D721Med (cell line): Measurements from ENCODE around the gene GAR1.
"Not testable (repeated sequence)": the region's sequence is repeated elsewhere in the genome, so short reads cannot be mapped to it uniquely, and the experiment has no call there.

Source experiments
- DNase-seq: peaks from one replicate; pipeline ENCODE4 v3.0.0; 2011; ENCODE audit warnings: low spot score; ENCODE audit not compliant: insufficient read length
- FAIRE-seq: peaks from 2 replicates; lab custom pipeline; 2011; peaks lifted over from hg19 to GRCh38; lab: Jason Lieb, UNC
- TF ChIP-seq, protein P1 (sequence below): IDR thresholded peaks from 2 replicates; pipeline ENCODE4 v1.5.1; 2012; ENCODE audit warnings: mild to moderate bottlenecking, control low read depth; ENCODE audit not compliant: insufficient read depth; ENCODE audit errors: missing control alignments

Gene GAR1

GRCh38 chr4:109836985-109837384 is 21.4 kb downstream of the GAR1 start:
- TF ChIP-seq, protein P1, sequence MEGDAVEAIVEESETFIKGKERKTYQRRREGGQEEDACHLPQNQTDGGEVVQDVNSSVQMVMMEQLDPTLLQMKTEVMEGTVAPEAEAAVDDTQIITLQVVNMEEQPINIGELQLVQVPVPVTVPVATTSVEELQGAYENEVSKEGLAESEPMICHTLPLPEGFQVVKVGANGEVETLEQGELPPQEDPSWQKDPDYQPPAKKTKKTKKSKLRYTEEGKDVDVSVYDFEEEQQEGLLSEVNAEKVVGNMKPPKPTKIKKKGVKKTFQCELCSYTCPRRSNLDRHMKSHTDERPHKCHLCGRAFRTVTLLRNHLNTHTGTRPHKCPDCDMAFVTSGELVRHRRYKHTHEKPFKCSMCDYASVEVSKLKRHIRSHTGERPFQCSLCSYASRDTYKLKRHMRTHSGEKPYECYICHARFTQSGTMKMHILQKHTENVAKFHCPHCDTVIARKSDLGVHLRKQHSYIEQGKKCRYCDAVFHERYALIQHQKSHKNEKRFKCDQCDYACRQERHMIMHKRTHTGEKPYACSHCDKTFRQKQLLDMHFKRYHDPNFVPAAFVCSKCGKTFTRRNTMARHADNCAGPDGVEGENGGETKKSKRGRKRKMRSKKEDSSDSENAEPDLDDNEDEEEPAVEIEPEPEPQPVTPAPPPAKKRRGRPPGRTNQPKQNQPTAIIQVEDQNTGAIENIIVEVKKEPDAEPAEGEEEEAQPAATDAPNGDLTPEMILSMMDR, result no peak
- DNase-seq (no peak), FAIRE-seq (no peak)

DNA sequence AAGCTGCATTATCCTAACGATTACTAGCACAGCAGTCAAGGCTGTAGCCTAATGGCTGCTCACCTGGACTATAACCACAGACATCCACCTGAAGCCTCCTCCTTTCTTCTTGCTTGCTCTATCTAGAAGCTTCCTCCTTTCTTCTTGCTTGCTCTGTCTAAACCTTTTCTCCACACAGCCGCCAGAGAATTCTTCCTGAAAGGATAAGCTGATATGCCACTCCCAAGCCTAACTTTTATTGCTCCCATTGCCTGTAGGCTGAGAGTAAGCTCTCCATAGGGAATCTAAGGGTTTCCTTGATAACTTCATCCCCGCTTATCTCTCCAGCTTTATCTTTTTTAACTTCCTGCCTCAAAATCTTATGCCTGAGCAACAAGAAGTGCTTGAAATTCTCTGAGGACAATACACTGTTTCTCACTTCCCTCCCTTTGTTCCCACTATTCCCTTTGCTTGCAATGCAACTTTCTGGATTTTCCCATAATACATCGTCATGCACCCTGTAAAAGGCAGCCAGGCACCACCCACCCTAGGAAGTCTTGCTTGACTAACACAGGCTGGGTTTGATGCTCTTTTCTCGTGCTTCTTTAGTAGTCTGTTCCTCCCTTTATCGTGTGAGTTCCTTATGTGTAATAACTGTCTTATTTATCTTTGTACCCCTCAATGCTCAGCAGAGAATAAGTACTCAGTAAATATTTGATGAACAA is 31.0 kb downstream of the GAR1 start:
- TF ChIP-seq, protein P1, result no peak
- DNase-seq (no peak), FAIRE-seq (no peak)

DNA sequence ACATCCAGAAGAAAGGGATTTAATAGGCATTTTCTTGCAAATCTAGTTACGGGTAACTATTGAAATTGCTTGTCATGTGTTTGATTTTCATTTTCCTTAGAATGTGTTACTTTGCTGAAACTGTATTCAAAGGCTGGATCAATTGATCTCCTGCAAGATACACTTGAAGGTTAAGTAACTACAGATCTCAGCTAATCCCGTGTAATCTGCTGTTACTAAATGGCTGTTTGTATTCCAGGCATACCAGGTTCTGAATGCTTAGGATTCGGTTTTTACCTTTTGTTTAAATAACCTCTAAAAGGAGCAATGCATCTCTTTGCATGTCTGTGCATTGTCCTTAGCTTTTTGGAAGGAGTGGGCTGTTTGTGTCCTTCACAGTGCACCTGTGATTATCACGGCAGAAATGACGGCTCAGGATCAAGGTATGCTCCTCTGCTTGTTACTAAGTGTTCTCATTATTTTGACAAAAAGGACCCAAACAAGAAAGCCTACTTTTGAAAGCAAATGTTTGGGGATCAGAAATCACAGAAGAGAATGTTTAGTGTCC is 32.4 kb downstream of the GAR1 start, which contains the start of gene LRIT3:
Gene LRIT3, plus strand, starts transcription at position 212 of the 547 bp plus-strand sequence. Its CDS starts 95 bp downstream, at position 307.
- DNase-seq, result no peak
- TF ChIP-seq, protein P1, result no peak
- FAIRE-seq, result peak; percentile 95

DNA sequence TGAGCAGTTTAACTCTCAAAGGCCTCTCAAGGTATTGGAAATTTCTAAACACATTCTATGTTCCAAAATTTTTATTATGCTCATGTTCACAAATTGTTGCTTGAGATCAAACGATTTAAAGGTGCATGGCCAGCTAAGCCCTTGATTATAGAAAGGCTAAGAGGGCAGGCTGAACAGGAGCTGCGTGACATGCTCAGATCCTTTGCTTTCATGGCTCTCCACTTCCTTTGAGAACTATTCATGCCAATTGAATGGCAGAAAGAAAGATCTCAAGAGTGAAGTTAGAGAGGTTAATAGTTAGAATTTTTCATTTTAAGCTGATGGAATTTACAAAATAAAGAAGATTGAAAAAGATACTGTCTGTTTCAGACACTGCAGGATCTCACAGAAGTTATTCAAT is 32.9 kb downstream of the GAR1 start:
- TF ChIP-seq, protein P1, result no peak
- DNase-seq (no peak), FAIRE-seq (peak; percentile 60)

DNA sequence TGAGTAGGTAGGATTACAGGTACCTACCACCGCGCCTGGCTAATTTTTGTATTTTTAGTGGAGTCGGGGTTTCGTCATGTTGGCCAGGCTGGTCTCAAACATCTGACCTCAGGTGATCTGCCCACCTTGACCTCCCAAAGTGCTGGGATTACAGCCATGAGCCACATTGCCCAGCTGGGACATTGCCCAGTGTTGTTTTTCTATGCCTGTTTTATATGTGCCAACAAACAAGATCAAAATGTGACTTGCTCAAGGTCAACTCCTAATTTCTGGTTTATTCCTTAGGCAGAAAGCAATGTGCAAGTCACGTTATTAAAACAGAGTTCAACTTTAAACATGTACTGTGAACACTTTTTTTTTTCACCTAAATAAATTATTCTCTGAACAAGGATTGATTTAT is 35.0 kb downstream of the GAR1 start:
- FAIRE-seq, result no peak
- TF ChIP-seq, protein P1, result no peak
- DNase-seq, result no peak

DNA sequence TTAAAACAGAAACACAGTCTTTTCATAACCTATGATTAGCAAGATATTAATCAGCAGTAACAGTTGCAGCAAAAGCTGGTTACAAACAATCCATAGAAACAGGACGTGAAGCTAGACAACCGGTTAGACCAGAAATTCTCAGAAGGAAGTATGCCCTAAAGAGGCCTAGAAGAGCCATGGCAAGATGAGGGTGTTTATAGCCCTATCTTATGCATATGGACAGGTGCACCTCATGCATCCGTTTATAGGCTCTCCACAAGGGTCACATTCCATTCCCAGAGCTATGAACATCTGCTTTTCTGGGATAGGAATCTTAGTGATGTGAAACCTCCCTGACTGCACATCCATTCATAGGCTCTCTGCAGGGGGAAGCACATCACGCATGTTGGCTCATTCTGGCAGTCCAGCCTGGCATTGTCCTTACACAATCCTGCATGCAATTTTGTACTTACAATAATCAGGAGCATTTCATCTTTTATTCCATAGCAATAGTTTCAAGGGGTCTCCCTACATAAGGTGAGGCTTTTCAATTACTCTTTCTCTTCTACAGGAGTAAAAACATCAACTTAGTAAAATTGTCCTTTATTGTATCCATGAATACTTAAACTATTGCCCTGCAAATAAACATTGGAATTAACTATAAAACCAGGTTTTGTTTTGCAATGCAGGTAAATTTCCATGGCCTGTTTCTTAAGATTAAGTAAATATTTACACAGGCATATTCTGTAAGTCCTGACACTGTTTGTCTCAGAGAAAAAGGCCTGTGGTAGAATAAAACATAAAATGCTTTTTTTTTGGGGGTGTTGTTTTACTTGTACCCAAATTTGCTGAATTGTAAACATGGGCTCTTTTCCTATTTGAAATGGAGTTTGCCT is 44.1 kb downstream of the GAR1 start:
- not testable (repeated sequence) for FAIRE-seq, DNase-seq

- DNase-seq (no peak), FAIRE-seq (no peak)
- TF ChIP-seq, protein P1, result no peak
Observed at GRCh38 chr4:109861271-109861670, 45.7 kb downstream of the GAR1 start.
